ENCODE data around the gene PNPLA7. TPM values are rescaled to one million over a fixed set of nuclear protein-coding genes. Genes with fewer than 3 reads are reported as not detected.

Gene PNPLA7
- total RNA-seq, 1 donor from 2014 or later, result 0.04 TPM

- Histone ChIP-seq H3K36me3 (ENCODE audit: control insufficient read depth, insufficient read depth, low read length) (no peaks in the 10 kb centered on the region), H3K4me3 (ENCODE audit: low read depth, low read length) (no peak overlapping the region), H3K27me3 (ENCODE audit: control insufficient read depth, insufficient read depth, low read length) (no peaks in the 10 kb centered on the region)
- TF ChIP-seq CTCF (IDR thresholded peaks at IDR 0.05; ENCODE audit: insufficient read depth, low read length, poor library complexity, severe bottlenecking), result no peak
- no peak for DNase-seq (ENCODE audit: low read depth)
Observed at GRCh38 chr9:137531099-137531765, 19.0 kb downstream of the PNPLA7 start.

DNA sequence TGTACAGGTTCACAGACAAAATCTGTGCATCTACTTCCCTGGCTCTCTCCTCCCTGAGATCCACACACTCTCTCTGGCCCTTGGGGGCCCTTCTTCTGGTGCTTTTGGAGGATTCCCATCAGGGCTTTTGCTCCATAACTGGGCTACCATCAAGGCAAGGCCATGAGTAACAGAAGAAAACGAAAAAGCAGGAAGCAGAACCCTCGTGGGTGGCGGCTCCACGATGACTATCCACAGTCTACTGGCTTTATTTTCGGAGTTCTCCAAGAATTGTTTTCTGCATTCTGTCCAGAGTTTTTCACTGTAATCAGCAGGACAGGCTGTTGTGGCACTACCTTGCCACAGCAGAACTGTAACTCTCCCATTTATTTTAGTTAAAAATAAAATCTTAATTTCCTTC is 19.9 kb downstream of the PNPLA7 start:
- no peak for TF ChIP-seq CTCF (IDR thresholded peaks at IDR 0.05; ENCODE audit: insufficient read depth, low read length, poor library complexity, severe bottlenecking)
- Histone ChIP-seq H3K27me3 (ENCODE audit: control insufficient read depth, insufficient read depth, low read length) (no peaks in the 10 kb centered on the region), H3K36me3 (ENCODE audit: control insufficient read depth, insufficient read depth, low read length) (no peaks in the 10 kb centered on the region), H3K4me3 (ENCODE audit: low read depth, low read length) (no peak overlapping the region)
- no peak for DNase-seq (ENCODE audit: low read depth)

DNA sequence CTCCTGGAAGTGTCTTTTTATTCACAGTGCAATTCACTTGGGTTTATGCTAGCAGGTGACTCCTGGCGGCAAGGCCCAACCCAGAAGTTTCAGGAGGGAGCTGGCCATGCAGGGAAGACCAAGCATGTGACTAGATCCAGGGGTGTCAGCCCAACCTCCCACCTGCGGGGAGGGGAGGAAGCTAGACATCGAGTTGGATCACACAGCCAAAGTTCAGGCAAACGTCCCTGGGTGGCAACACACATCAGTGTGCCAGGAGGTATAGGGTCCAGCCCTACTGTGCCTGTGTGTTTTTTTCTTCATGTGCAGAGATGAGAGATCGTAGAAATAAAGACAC is 25.3 kb downstream of the PNPLA7 start:
- DNase-seq (ENCODE audit: low read depth), result no peak

GRCh38 chr9:137524161-137524980 is 25.8 kb downstream of the PNPLA7 start:
- Histone ChIP-seq H3K4me3 (ENCODE audit: low read depth, low read length) (no peak overlapping the region), H3K27me3 (ENCODE audit: control insufficient read depth, insufficient read depth, low read length) (no peaks in the 10 kb centered on the region), H3K36me3 (ENCODE audit: control insufficient read depth, insufficient read depth, low read length) (no peaks in the 10 kb centered on the region)
- no peak for DNase-seq (ENCODE audit: low read depth)
- TF ChIP-seq CTCF (IDR thresholded peaks at IDR 0.05; ENCODE audit: insufficient read depth, low read length, poor library complexity, severe bottlenecking), result no peak

More for the DNA sequence above, 25.3 kb downstream of the PNPLA7 start:
- H3K36me3 ChIP-seq (ENCODE audit: control insufficient read depth, insufficient read depth, low read length), result no peaks in the 10 kb centered on the region
- H3K4me3 ChIP-seq (ENCODE audit: low read depth, low read length), result no peak overlapping the region
- no peaks in the 10 kb centered on the region for H3K27me3 ChIP-seq (ENCODE audit: control insufficient read depth, insufficient read depth, low read length)
- no peak for TF ChIP-seq CTCF (IDR thresholded peaks at IDR 0.05; ENCODE audit: insufficient read depth, low read length, poor library complexity, severe bottlenecking)

DNA sequence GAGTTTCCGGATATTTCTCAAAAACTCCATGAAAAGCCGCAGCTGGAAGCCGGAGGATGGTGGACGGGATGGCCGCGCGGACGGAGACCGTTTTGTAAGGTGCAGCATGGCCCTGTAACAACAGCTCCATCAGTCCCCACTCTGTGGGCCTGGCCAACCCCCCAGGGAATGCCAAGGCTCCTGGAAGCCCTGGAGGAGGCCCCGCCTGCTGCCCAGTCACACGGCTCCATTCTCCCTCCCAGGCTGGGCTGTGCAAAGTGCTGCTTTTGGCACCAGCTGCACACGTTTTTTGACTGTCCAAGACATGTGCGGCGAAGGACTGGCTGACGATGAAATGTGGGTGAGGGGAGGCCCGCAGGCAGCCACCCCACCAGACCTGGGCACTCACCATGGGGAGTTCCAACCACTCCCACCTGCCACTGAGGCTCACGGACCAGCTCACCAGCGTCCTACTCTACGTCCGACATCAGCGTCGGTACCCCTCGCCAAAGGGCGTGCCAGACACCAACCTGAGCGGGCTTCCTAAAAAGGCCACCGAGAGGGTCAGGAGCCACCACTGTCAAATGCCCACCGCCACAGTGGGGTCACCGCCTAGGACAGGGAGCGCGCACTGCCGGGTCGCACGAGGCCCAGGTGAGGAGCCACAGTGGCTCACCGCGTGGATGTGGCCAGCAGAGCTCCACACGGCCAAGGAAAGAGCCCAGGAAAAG is 27.3 kb downstream of the PNPLA7 start:
- Histone ChIP-seq H3K27me3 (ENCODE audit: control insufficient read depth, insufficient read depth, low read length) (no peaks in the 10 kb centered on the region), H3K36me3 (ENCODE audit: control insufficient read depth, insufficient read depth, low read length) (no peaks in the 10 kb centered on the region)
- no peak for TF ChIP-seq CTCF (IDR thresholded peaks at IDR 0.05; ENCODE audit: insufficient read depth, low read length, poor library complexity, severe bottlenecking)

More for the DNA sequence above, 27.3 kb downstream of the PNPLA7 start:
- DNase-seq (ENCODE audit: low read depth), result no peak
- no peak overlapping the region for H3K4me3 ChIP-seq (ENCODE audit: low read depth, low read length)
